ENCODE measurements around the gene ASPM.

ASPM gene, protein sequence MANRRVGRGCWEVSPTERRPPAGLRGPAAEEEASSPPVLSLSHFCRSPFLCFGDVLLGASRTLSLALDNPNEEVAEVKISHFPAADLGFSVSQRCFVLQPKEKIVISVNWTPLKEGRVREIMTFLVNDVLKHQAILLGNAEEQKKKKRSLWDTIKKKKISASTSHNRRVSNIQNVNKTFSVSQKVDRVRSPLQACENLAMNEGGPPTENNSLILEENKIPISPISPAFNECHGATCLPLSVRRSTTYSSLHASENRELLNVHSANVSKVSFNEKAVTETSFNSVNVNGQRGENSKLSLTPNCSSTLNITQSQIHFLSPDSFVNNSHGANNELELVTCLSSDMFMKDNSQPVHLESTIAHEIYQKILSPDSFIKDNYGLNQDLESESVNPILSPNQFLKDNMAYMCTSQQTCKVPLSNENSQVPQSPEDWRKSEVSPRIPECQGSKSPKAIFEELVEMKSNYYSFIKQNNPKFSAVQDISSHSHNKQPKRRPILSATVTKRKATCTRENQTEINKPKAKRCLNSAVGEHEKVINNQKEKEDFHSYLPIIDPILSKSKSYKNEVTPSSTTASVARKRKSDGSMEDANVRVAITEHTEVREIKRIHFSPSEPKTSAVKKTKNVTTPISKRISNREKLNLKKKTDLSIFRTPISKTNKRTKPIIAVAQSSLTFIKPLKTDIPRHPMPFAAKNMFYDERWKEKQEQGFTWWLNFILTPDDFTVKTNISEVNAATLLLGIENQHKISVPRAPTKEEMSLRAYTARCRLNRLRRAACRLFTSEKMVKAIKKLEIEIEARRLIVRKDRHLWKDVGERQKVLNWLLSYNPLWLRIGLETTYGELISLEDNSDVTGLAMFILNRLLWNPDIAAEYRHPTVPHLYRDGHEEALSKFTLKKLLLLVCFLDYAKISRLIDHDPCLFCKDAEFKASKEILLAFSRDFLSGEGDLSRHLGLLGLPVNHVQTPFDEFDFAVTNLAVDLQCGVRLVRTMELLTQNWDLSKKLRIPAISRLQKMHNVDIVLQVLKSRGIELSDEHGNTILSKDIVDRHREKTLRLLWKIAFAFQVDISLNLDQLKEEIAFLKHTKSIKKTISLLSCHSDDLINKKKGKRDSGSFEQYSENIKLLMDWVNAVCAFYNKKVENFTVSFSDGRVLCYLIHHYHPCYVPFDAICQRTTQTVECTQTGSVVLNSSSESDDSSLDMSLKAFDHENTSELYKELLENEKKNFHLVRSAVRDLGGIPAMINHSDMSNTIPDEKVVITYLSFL (N-terminal part only)

DNA sequence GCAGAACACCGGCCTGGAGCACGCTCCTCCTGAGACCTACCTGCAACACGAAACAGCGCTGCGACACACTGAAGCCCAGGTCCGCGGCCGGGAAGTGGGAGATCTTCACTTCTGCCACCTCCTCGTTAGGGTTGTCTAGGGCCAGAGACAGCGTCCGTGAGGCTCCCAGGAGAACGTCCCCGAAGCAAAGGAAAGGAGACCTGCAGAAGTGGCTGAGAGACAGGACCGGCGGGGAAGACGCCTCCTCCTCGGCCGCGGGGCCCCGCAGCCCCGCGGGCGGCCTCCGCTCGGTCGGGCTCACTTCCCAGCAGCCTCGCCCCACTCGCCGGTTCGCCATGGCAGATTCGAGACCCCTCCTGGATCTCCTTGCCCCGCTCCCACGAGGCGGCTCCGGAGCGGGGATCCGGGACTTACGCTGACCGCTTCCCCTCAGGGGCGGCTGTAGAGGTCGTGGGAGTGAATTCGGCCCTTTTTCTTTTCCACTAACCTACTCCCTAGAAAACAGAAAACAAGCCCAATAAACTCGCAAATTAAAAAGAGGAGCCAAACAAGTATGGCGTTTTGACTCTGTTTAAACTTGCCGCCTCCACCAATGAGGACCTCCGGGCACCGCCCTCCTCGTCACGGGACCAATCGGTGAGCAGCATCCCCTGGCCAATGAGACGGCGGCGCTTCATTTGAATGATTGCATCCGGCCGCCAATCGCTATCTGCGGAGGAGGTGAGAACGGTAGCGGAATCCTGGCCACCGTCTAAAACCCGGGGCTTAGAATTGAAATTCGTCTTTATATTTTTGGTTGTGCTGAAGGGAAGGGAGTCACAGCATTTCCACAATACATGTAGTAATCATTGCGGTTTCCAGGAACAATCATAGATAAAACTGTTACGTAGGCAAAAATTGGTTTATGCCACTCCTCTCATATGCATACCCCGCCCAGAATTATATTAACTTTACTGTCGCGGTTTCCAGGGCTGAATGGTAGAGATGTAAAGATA, at the start of gene ASPM:
TSS of gene ASPM (minus strand) at position 569 of the 995 bp plus-strand sequence. CDS start at position 337, 232 bp downstream.
- DNase-seq (ENCODE audit: low spot score), result peak; percentile 96

DNA sequence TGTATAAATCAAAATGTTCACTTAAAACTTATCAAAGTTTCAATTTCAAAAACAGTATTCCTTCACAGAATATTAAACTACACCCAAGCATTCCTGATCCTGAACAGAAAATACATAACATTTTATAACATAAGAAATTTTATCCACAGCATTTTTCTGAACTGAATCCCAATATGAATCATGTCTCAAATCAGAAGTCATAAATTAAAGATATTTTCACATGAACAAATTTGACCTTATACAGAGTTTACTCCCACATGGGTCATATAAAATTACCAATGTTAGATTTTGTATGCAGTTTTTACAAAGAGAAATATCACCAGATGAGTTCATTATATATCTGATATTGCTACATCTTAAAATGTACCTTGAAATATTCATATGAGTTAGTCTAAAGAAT, 48.6 kb upstream of the ASPM start:
- peak; percentile 7 for DNase-seq (ENCODE audit: low spot score)

DNA sequence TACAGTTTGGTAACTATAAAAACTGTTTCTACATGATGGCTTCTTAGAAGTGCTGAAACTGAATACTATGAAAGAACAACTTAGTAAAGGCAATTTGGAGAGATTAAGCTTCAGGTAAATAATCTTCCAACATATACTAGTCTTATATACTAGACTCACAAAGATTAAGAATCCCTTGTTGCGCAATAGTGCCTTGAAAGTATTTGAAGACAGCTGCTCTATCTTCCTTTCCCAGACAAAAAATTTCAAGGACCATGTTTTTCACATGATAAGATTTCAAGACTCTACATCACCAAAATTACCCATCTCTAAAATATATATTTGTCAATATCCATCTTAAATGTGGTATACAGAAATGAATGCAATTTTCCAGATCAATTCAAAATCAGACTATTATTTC, 37.7 kb upstream of the ASPM start:
- no peak for DNase-seq (ENCODE audit: low spot score)

DNA sequence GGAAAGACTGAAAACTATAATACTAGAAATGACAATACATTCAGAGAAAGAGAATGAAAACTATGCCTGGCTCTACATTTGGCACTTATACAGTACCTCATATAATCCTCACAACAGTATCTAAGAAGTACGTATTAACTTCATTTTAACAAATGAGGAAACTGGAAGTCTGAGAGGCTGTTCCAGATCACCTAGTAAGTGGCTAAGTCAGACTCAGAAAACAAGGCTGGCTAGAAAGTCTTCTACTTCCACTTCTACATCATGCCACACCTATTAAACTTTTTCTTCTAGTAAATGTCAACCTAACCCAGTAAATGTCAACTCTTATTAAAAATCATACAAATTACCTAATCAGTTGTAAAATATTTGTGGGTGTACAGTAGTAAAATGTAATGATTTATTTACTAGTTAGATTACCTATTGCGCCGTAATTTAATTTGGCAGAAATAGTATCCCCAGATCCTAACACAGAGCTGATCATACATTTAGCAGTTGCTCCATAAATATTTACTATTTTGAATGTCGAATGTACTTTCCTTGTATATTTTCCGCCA, 36.8 kb upstream of the ASPM start:
- DNase-seq (ENCODE audit: low spot score), result no peak

DNA sequence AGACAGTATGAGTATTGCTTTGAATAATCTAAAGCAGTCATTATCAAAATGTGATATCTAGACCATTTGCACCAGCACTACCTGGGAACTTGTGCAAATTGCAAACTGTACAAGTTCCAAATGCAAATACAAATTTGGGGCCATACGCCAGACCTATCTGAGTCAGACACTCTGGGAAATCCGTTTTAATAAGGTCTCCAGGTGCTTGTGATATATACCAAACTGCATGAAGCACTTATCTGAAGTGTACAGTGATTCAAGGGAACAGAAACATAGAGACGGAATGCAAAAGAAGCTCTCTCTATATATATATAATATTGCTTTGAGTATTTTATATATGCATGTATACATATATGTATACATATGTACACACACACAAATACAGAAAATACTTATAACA, 36.2 kb upstream of the ASPM start:
- no peak for DNase-seq (ENCODE audit: low spot score)

DNA sequence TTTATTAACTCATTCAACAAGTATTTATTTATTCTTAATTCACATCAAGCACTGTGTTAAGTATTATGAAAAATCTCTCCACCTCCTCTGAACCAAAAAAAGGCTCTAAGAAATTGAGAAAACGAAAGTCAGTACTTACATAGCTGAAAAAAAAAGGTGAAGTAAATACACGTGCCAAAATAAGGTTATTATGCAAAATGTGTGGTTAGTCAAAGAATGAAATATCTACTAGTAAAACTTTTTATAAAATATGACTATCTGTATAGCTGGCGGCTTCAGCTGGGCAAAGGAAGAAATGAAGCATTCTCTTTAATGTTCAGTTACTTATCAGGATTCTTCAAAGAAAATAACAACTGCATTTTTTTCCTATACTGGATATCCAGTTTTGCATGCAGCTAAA, 35.5 kb upstream of the ASPM start:
- no peak for DNase-seq (ENCODE audit: low spot score)

DNA sequence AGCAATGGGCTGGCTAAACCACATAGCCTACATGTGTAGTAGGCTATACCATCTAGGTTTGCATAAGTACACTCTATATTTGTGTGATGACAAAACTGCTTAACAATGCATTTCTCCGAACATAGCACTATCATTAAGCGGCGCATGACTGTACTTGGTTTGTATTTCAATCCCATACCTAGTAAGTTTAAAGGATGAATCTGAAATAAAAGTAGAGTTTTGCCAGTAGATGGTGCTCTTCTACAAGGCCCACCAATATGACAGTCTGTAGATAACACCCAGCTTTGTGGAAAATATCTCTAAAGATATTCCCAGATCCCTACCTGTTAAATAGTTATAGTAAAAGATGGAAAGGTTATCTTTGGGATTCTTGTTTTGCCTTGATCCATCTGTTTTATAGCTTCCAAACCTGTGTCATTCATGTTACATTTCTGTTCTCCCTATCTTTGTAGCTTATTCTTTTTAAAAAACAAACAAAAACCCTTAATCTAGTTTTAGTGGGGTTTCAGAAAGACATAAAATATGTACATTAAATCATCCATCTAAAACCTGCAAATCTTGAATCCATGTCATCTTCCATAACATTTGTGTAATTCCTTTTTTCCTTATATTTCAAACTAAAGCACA, 33.9 kb upstream of the ASPM start:
- DNase-seq (ENCODE audit: low spot score), result peak; percentile 23

DNA sequence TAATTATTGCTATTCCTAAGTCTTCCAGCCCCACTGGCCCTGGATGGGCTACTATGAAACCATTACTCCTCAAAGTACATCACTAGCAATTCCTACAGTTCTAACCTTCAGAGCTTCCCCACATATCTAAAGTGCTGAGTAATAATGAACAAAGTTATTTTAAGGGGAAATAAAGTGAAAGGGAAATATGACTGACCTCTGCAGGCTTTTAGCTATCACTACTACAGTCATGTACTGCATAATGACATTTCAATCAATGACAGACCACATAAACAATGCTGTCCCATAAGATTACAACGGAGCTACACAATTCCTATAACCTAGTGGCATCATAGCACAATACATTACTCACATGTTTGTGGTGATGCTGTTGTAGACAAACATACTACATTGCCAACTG, 32.5 kb upstream of the ASPM start:
- DNase-seq (ENCODE audit: low spot score), result peak; percentile 12

DNA sequence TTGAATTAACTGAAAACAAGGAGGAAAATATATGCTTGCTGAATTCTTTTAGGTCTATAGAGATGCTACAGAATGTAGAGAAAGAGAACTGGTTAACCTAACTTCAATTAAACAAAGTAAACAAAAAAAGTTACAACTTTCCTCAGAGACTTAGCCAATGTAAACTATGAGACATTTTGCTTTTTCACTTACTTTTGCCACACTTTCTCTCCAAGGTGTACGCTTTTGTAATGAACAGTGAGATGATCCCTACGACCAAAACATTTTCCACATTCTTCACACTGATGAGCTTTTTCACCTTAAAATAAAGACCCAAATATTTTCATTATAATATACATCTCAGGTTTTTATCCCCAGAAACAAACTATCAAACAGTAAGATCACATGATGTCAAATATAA, 28.3 kb upstream of the ASPM start:
- DNase-seq (ENCODE audit: low spot score), result no peak

DNA sequence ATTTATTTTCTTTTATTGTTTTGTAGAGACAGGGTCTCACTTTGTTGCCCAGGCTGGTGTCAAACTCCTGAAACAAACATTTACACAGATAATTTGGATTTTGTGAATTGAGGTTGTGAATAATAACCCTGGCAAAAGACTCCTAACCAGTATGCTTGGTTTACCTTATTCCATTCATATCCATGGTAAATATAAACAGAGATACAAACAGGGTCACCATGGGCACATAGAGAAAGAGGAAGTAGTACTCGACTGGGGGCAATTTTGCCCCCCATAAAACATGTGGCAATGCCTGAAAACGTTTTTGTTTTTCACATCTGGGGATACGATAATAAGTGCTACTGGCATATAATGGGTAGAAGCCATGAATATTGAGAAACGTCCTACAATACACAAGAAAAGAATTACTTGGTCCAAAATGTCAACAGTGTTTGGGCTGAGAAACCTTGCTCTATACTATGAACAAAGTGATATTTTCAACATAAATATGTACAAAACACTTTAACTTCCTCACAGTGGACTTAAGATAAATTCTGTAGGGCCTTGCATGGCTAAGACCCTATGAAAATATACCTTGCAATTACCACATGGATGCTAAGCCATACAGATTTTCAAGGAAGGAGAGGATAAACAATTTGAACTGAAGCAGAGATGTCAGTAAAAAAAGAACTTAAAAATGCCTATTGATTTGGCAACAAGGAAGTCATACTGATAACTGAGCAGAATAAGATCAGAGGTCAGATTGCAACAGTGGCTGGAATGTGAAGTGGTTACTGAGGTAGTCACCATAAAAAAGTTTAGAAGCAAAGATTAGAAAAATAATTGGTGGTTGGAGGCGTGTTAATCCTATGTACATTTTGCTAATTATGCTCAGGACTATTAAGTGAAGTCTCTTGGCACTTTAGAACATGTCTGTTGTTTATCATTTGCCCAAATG, 27.4 kb upstream of the ASPM start:
- DNase-seq (ENCODE audit: low spot score), result peak; percentile 6

DNA sequence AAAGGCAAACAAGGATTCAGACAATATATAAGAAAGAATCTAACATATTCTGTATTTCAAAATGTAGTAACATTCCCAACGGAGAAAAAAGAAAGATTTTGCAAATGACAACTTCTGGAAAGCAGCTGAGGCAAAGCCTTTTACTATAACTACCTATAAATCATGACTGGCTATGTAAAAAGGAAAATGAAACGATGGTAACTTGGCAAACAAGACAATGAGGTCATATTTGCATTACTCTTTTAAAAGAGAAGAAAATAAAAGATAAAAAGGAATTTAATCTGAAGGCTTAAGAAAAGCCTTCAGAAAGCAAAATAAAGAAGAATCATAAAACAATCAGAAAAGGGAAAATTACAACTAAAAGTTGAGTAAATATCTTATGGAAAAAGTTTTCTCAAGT, 25.1 kb upstream of the ASPM start:
- no peak for DNase-seq (ENCODE audit: low spot score)

DNA sequence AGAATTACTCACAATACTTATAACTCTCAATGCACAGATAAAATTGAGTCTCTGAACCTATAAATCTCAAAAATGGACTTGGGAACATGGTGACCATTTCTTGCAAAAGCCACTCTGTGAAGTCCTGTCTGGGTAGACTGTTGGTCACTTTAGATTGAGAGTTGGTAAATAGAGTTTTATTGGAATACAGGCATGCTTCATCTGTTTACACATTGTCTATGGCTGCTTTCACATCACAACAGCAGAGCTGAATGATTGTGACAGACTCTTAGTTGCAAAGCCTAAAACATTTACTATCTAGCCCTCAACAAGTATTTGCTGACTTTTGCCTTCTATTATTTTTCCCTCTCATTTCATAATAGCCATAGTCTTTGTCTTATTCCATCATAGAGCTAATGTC, 24.1 kb upstream of the ASPM start:
- no peak for DNase-seq (ENCODE audit: low spot score)

DNA sequence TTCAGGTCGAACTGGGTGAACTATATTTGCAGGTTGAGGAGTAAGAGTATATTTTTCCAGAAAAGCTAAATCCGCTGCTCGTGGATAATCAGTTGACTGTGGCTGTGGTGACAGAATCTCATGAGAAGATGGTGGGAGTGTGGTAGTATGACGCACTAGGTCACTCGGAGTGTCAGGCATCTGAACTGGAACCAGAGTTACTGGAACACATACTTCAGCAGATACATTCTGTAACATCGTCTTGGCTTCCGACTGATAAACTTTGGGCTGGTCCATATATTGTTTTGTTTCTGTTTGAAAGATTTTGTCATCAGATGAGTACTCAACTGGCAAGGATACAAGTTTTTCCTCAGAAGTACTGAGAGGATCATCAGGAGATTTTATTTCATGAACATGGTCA, 13.0 kb upstream of the ASPM start:
- DNase-seq (ENCODE audit: low spot score), result no peak

DNA sequence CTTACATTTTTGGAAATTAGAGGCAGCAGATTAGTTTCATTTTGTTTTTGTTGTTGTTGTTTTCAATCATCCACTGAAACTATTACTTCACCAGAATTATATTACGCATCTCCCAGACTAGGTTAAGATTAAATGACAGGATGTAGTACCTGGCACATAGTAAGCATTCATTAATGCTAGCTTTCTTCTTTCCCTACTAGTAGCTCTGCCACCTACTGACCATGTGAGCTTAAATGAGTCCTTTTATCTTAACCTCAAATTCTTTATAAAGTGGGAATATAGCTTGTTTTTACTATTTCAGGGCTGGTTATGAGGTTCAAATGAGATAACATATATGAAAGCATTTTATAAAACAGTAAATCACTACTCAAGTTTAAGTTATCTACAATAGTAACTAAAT, 10.2 kb upstream of the ASPM start:
- no peak for DNase-seq (ENCODE audit: low spot score)

DNA sequence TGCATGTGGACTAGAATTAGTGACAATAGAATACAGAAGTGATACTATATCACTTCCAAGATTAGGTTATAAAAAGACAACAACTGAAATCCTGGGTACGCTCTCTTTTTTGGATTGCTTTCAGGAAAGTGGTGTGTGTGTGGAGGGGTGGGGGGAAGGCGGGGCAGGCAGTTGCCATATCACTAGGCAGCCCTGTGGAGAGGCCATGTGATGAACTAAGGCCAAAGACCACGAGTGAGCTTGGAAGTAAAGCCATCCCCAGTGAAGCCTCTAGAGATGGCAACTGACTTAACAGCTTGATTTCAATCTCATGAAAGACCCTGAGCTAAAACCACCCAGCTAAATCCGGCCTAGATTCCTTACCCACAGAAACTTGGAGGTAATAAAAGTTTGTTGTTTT, 6.2 kb upstream of the ASPM start:
- DNase-seq (ENCODE audit: low spot score), result no peak

DNA sequence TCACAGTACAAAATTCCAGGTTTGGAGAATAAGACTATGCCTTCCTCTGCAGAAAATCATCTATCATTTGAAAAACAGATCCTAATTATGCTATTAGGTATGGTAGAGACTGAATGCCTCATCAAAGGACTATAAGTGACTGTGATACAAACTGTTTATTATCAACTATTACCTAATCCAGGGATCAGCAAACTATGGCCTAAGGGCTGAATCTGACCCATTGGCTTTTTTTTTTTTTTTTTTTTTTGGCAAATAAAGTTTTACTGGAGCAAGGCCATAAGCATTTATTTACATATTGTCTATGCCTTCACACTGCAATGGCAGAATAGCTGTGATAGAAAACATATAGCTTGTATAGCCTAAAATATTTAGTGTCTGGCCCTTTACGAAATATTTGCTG, 4.7 kb upstream of the ASPM start:
- DNase-seq (ENCODE audit: low spot score), result no peak

DNA sequence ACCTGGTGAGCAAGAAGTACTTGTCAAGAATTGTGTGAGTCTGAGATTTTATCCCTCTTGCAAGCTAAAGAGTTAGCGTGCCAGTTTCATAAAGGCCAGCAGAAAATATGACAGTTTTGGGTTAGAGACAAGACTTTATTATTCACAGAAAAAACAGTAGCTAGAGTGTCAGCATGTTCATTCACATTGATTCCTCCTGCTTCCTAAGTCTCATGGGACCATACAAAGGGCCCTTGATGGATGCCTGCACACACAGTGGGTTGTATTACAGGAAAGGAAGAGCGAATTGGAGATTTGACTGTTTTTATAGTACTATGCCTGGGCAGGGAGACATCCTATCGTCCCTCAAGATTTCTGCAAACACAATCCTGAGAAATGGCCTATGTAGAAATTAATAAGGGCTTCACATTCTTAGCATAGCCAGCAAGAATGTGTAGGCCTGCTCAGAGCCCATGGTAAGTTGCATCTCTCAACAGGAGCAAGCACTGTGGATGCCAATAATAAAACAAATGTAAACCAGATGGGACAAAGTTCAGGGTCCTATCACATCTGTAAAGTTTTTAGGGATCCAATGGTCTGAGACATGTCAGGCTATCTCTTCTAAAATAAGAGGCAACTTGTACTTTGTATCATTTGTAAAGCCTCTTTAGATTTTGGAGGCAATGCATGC, 4.0 kb upstream of the ASPM start:
- DNase-seq (ENCODE audit: low spot score), result no peak

DNA sequence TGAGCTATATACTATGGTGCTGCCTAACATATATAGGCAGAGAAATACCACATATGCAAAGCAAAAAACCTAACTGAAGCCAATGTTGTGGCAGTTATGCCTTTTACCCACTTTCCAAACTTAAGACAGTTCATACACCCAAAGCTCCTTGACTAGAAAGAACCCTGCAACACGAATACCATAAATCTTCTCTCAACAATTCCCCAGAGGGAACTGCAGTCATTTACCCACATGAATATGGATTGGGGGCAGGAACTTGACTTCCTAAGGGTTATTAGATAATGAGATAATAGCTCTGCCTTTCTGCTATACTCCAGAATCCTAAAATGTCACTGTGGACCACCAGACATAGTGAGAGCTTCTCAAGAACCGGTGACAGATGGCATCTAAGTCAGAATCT, 2.9 kb upstream of the ASPM start:
- no peak for DNase-seq (ENCODE audit: low spot score)

Measured in GM03348 (cell line).